CD14-positive monocyte (primary cell): Measurements from ENCODE around the gene MRPS16. TPM values are rescaled to one million over a fixed set of nuclear protein-coding genes. Genes with fewer than 3 reads are reported as not detected.

Source experiments
- DNase-seq, 3 donors: peaks; one replicate each; pipeline ENCODE4 v3.0.0-alpha.2; 2011 to 2022
- H2AFZ ChIP-seq: 2 replicates; pipeline ENCODE4 v1.6.0; 2012; ENCODE audit warnings: mild to moderate bottlenecking, low read depth, low read length, inconsistent platforms; ENCODE audit not compliant: insufficient read depth, poor library complexity, severe bottlenecking
- H3K27ac ChIP-seq, 2 donors: 1 replicate in 1 of 2; 2 replicates in 1 of 2; pipeline ENCODE4 v1.5.1; 2012 to 2013; ENCODE audit warnings: low read length in 2 of 2, control low read depth in 1 of 2, inconsistent platforms in 1 of 2, low read depth in 1 of 2, mild to moderate bottlenecking in 1 of 2
- H3K27me3 ChIP-seq, 2 donors: one replicate each; pipeline versions ENCODE4 v1.6.0 to v1.6.1; 2011 to 2013; ENCODE audit warnings: low read length in 2 of 2; ENCODE audit not compliant: control insufficient read depth in 2 of 2, insufficient read depth in 2 of 2
- H3K36me3 ChIP-seq, 2 donors: replicated peaks in 1 of 2; 1 replicate in 1 of 2; 2 replicates in 1 of 2; pipeline versions ENCODE4 v1.5.1 to v1.6.1; 2012 to 2013; ENCODE audit warnings: low read length in 2 of 2, control low read depth in 1 of 2, inconsistent platforms in 1 of 2, mild to moderate bottlenecking in 1 of 2; ENCODE audit not compliant: insufficient read depth in 2 of 2, control insufficient read depth in 1 of 2
- H3K4me1 ChIP-seq, 2 donors: 1 replicate in 1 of 2; 2 replicates in 1 of 2; pipeline versions ENCODE4 v1.5.1 to v1.6.1; 2012 to 2013; ENCODE audit warnings: low read length in 2 of 2, control low read depth in 1 of 2, inconsistent platforms in 1 of 2, mild to moderate bottlenecking in 1 of 2, moderate library complexity in 1 of 2; ENCODE audit not compliant: insufficient read depth in 2 of 2, control insufficient read depth in 1 of 2
- H3K4me2 ChIP-seq: replicated peaks from 2 replicates; pipeline ENCODE3; 2012; ENCODE audit warnings: low read length, moderate library complexity, mild to moderate bottlenecking; ENCODE audit not compliant: poor library complexity, severe bottlenecking; ENCODE audit errors: extremely low read depth
- H3K4me3 ChIP-seq, 3 experiments: fragments of 200-600 bp in 1 of 3; sonication (generic) in 1 of 3; replicated peaks in 1 of 3; 1 replicate in 2 of 3; 2 replicates in 1 of 3; pipeline ENCODE4 v1.5.1; 2011 to 2013; ENCODE audit warnings: low read length in 3 of 3, mild to moderate bottlenecking in 3 of 3, control low read depth in 2 of 3, low read depth in 2 of 3, inconsistent platforms in 1 of 3, moderate library complexity in 1 of 3
- H3K79me2 ChIP-seq: 2 replicates; pipeline ENCODE4 v1.6.0; 2012; ENCODE audit warnings: mild to moderate bottlenecking, control low read depth, inconsistent platforms, low read length, moderate library complexity; ENCODE audit not compliant: insufficient read depth
- H3K9ac ChIP-seq: 2 replicates; pipeline ENCODE4 v1.6.0; 2017; ENCODE audit warnings: low read length, mild to moderate bottlenecking; ENCODE audit not compliant: insufficient read depth, poor library complexity, severe bottlenecking
- H3K9me3 ChIP-seq, 2 donors: replicated peaks in 1 of 2; 1 replicate in 1 of 2; 2 replicates in 1 of 2; pipeline versions ENCODE4 v1.5.1 to v1.6.1; 2012 to 2013; ENCODE audit warnings: low read length in 2 of 2, control low read depth in 1 of 2; ENCODE audit not compliant: control insufficient read depth in 1 of 2, insufficient read depth in 1 of 2
- H4K20me1 ChIP-seq: 2 replicates; pipeline ENCODE4 v1.6.0; 2012; ENCODE audit warnings: mild to moderate bottlenecking, low read length, control low read depth, moderate library complexity; ENCODE audit not compliant: insufficient read depth
- H3K27ac Mint-ChIP-seq, 7 donors: one replicate each; pipeline ENCODE4 v1.8.0; 2020; ENCODE audit warnings: mild to moderate bottlenecking in 7 of 7, mixed read lengths in 7 of 7, moderate library complexity in 6 of 7, inconsistent platforms in 2 of 7
- H3K27me3 Mint-ChIP-seq, 3 donors: one replicate each; pipeline ENCODE4 v1.8.0; 2021 to 2022; ENCODE audit warnings: low read depth in 3 of 3, mild to moderate bottlenecking in 3 of 3, mixed read lengths in 3 of 3, moderate library complexity in 3 of 3, inconsistent platforms in 1 of 3
- H3K36me3 Mint-ChIP-seq, 2 donors: one replicate each; pipeline ENCODE4 v1.8.0; 2020; ENCODE audit warnings: mixed read lengths in 2 of 2, inconsistent platforms in 1 of 2, mild to moderate bottlenecking in 1 of 2
- H3K4me1 Mint-ChIP-seq: one replicate; pipeline ENCODE4 v1.8.0; 2020; ENCODE audit warnings: mild to moderate bottlenecking, mixed read lengths
- H3K4me3 Mint-ChIP-seq, 2 donors: one replicate each; pipeline ENCODE4 v1.8.0; 2020; ENCODE audit warnings: mild to moderate bottlenecking in 2 of 2, mixed read lengths in 2 of 2, moderate library complexity in 1 of 2
- H3K9me3 Mint-ChIP-seq, 7 donors: one replicate each; pipeline ENCODE4 v1.8.0; 2020 to 2022; ENCODE audit warnings: mixed read lengths in 7 of 7, mild to moderate bottlenecking in 6 of 7, moderate library complexity in 6 of 7, inconsistent platforms in 2 of 7
- CTCF ChIP-seq: fragments of 200-600 bp; IDR thresholded peaks from one replicate; pipeline ENCODE4 v1.8.0; 2022; ENCODE audit warnings: antibody characterized with exemption, mild to moderate bottlenecking
- WGBS: methylation state at CpG from one replicate; pipeline ENCODE4 v1.1.5; 2013; ENCODE audit warnings: missing lambda C conversion rate; ENCODE audit not compliant: insufficient coverage; 5-methylcytosine and 5-hydroxymethylcytosine counted together
- intact Hi-C, 2 donors: fragments of 100-400 bp; cut with micrococcal nuclease; formaldehyde crosslinking; loops; one replicate each; pipeline versions ENCODE4 v1.15.0 to v1.15.1; 2023
- polyA plus RNA-seq, 3 donors: library from polyadenylated mRNA; depleted of rRNA in 1 of 3; unstranded in 2 of 3; stranded (reverse) in 1 of 3; fragments of 300-500 nt in 2 of 3; fragments of >200 nt in 1 of 3; fragmentation: Illumina TruSeq in 2 of 3; gene quantifications; 1 replicate in 2 of 3; 2 replicates in 1 of 3; pipeline ENCODE4 v1.2.3, GENCODE V29; 2012 to 2021
- small RNA-seq: library from RNA; depleted of rRNA; stranded (forward); fragments of <200 nt; gene quantifications from one replicate; pipeline ENCODE3, GENCODE V24; 2012; ENCODE audit warnings: low read depth; ENCODE audit not compliant: insufficient read length

The MRPS16 gene
- polyA plus RNA-seq, 3 donors = 20.9 to 102 (median 78.6) TPM

- H3K4me3 Mint-ChIP-seq = no peak overlapping the region
- no peak for TF ChIP-seq CTCF
- Histone ChIP-seq H3K9ac (no peak overlapping the region), H3K4me1 (no peaks in the 10 kb centered on the region), H3K4me3 (no peak overlapping the region), H3K27me3 (no peaks in the 10 kb centered on the region), H3K9me3 (no peaks in the 10 kb centered on the region), H3K27ac (no peak overlapping the region), H3K4me2 (no peak overlapping the region), H2AFZ (no peak overlapping the region), H3K79me2 (no peaks in the 10 kb centered on the region), H4K20me1 (no peaks in the 10 kb centered on the region), H3K36me3 (peaks cover 12 to 31% of the 10 kb centered on the region in 2 donors)
- H3K9me3 Mint-ChIP-seq = no peaks in the 10 kb centered on the region
- intact Hi-C loops = no loop called here
- WGBS = no CpG with 5 or more reads among the region's 1 CpG
- no peak overlapping the region for H3K27ac Mint-ChIP-seq
- no peak for DNase-seq
- no peaks in the 10 kb centered on the region for H3K4me1 Mint-ChIP-seq
- no peaks in the 10 kb centered on the region for H3K27me3 Mint-ChIP-seq
- H3K36me3 Mint-ChIP-seq = peaks cover 26 to 33% of the 10 kb centered on the region in 2 donors
Measured at GRCh38 chr10:73205890-73206289, 46.6 kb downstream of the MRPS16 start.

GRCh38 chr10:73205081-73205480 is 47.4 kb downstream of the MRPS16 start:
- no peak overlapping the region for H3K4me3 Mint-ChIP-seq
- Histone ChIP-seq H3K79me2 (no peaks in the 10 kb centered on the region), H3K9ac (no peak overlapping the region), H3K27me3 (no peaks in the 10 kb centered on the region), H3K27ac (no peak overlapping the region), H3K4me3 (no peak overlapping the region), H3K36me3 (peaks cover 9 to 28% of the 10 kb centered on the region in 2 donors), H2AFZ (no peak overlapping the region), H4K20me1 (no peaks in the 10 kb centered on the region), H3K4me1 (no peaks in the 10 kb centered on the region), H3K9me3 (no peaks in the 10 kb centered on the region), H3K4me2 (no peak overlapping the region)
- H3K36me3 Mint-ChIP-seq = peaks cover 21 to 33% of the 10 kb centered on the region in 2 donors
- no peak overlapping the region for H3K27ac Mint-ChIP-seq
- intact Hi-C loops = no loop called here
- 80% methylated on average over 2 of the region's 3 CpGs for WGBS
- no peaks in the 10 kb centered on the region for H3K27me3 Mint-ChIP-seq
- no peak for TF ChIP-seq CTCF
- H3K9me3 Mint-ChIP-seq = no peaks in the 10 kb centered on the region
- no peaks in the 10 kb centered on the region for H3K4me1 Mint-ChIP-seq
- DNase-seq = no peak

Small RNAs within 50 kb of the gene (small RNA-seq; reads per million reads assigned to genes)
- gene RNU6-833P = not detected

Other genes with a start within 250 kb of the MRPS16 start
- gene P4HA1, start 155.8 kb downstream of the MRPS16 start, polyA plus RNA-seq = 10 to 100 TPM; 20.1 to 44.3 (median 43.9) TPM
- 1 to 10 TPM in 2 of 3 donors, under 1 TPM in 1; 0.69 to 4.5 (median 1.0) TPM for gene NUDT13, start 142.2 kb downstream of the MRPS16 start, polyA plus RNA-seq
- gene ECD, start 84.6 kb downstream of the MRPS16 start, polyA plus RNA-seq = 10 to 100 TPM; 14.1 to 20.2 (median 16.7) TPM
- gene FAM149B1, start 84.5 kb downstream of the MRPS16 start, polyA plus RNA-seq = 10 to 100 TPM in 1 of 3 donors, 1 to 10 TPM in 2; 2.6 to 19.3 (median 2.6) TPM
- 1 to 10 TPM; 2.3 to 7.2 (median 2.4) TPM for gene DNAJC9, start 5.4 kb downstream of the MRPS16 start, polyA plus RNA-seq
- 1 to 10 TPM in 1 of 3 donors, under 1 TPM in 1, not detected in 1; 0.13 to 1.1 TPM for gene CFAP70, start 106.2 kb upstream of the MRPS16 start, polyA plus RNA-seq
- gene ANXA7, start 161.4 kb upstream of the MRPS16 start, polyA plus RNA-seq = 100 to 1,000 TPM in 2 of 3 donors, 10 to 100 TPM in 1; 84.6 to 199 (median 173) TPM
- gene MSS51, start 180.9 kb upstream of the MRPS16 start, polyA plus RNA-seq = 1 to 10 TPM in 1 of 3 donors, not detected in 2; 4.9 TPM
- 10 to 100 TPM in 1 of 3 donors, 1 to 10 TPM in 2; 4.8 to 18.9 (median 6.5) TPM for gene PPP3CB, start 243.4 kb upstream of the MRPS16 start, polyA plus RNA-seq